HuH-7.5 (cell line): ENCODE measurements around the gene HRCT1.

ENCODE experiments used
- DNase-seq: peaks from one replicate; pipeline ENCODE4 v3.0.0; 2011; ENCODE audit warnings: low spot score

The HRCT1 gene

DNA sequence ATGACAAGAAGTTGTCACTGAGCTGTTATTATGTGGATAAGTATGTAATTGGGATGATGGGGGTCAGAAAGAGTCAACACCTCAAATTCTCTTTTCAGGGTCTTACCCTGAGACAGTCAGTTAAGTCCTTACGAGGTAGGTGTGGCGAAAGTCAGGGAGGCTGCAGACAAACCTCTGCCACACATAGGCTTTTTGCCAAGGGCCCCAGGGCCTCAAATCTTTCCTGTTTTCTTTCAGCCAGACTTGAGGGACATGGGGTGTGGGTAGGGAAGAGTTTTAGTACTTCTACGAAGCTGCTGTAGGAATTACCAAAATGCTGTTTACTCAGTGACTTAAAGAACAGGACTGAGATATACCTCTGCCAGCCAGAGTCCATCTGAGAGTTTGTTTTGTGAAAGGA is 38.2 kb downstream of the HRCT1 start:
- no peak for DNase-seq

DNA sequence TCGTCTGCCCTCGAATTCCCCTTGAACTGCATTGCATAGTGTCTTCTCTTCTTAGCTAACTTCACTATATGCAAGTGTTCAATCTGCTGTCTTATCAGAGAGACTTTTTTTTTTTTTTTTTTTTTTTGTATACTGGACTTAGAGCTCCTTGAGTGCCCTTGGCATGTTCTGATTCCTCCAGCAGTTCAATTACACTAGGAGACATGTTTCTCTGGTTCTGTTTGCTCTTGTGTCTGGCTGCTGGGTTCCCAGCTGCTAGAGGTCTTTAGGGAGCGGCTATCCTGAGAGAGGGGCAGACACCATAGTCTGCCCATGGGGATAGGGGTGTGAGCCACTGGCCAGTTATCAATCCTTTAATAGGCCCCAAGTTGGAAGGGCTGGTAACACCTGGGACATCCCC is 38.8 kb downstream of the HRCT1 start:
- DNase-seq, result no peak

GRCh38 chr9:35945341-35946018 is 39.5 kb downstream of the HRCT1 start:
- peak; percentile 48 for DNase-seq

- DNase-seq, result no peak
These were observed 42.4 kb downstream of the HRCT1 start for GRCh38 chr9:35948451-35948850.

DNA sequence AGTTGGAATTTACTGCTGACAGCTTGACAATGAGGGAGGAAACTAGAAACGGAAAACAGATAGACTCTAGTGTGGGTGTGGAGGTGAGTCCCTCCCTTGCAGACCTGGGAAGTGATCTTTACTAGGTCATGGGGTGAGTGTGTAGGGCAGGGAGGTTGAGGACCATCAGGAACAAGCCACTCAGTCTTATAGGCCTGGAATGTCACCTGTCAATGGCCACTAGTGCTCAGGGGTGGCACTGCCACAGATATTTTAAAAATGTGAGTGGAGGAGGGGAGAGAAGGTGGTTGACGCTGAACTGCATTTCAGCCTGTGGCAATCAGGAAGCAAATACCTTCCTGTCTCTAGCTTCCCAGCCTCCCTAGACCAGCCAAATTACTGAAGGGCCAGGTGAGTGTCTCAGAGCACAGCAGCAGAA is 42.9 kb downstream of the HRCT1 start:
- no peak for DNase-seq

- no peak for DNase-seq
These were observed 45.7 kb downstream of the HRCT1 start for GRCh38 chr9:35951736-35952135.

DNA sequence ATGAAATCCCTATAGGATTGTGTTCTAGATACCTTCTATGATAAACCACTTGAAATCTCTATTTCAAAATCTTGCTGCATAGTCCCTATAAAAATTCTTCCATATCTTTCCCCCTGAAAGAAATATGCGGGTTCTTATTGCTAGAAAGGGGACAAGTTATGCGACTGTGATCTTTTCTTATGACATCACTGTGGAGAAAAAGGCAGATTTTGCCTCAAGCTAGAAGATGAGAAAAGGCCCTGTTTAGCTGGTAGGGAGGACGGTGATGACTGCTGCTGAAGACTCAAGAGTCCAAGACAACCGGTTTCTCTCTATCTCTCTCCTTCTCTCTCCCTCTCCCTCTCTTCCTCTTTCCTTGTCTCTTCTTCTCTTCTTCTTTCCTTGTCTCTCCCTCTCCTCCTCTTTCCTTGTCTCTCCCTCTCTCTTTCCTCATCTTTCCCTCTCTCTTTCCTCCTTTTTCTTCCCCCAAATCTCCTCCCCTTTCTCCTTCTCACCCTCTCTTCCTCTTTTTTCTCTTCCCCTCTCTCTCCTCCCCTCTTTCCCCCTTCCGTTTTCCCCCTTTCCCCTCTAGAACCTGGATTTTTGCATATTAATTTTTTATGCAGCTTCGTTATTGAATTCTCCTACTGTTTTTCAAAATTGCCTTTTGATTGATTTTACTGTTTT is 46.7 kb downstream of the HRCT1 start:
- DNase-seq, result no peak

DNA sequence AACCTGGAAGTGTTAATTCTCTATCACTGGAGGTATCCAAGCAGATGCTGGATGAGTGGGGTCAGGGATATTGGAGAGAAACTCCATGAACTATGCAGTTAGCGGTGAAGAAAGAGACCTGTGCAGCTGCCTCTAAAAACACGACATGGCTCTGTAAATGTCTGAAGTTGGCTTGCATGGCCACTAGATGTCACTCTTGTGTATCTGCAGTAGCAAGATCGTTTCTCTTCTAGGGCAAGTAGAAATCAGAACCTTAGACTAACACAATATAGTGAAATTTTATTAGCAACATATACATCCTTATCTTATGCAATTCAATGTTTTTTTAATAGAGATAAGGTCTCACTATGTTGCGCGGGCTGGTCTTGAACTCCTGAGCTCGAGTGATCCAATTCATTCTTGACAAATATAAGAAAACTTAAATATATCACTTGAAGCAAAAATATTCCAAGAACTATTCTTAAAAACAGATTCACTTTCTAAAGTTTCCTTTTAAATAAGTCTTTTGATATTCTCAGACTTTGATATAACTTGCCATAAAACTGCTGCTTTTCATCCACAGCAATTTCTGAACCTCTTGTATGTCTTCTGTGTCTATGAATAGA is 49.0 kb downstream of the HRCT1 start:
- peak; percentile 29 for DNase-seq

DNA sequence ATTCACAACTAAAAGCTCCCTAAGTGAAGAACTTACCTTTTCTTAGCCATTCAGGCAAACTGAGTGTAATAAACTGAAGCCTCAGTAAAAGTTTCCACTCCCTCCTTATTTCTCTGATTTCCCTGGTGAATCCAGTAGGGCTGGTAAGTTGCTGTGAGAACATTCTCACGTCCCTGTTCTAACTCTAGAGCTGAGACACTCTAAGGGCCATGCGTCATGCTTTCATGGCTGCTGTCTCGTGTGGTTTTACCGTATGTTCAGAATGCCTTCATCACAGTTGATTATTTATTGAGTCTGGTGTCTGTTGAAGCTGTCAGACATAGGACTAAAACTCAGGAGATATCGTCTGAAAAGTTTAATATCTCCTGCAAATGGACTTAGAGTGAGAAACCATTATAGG is 50.6 kb downstream of the HRCT1 start:
- no peak for DNase-seq
